Tibial nerve (tissue), 4 donors: ENCODE measurements around the gene SMC3. TPM values are rescaled to one million over a fixed set of nuclear protein-coding genes. Genes with fewer than 3 reads are reported as not detected.
"Not testable (repeated sequence)": the region's sequence is repeated elsewhere in the genome, so short reads cannot be mapped to it uniquely, and the experiment has no call there.

ENCODE experiments used
- DNase-seq, 2 donors: peaks; one replicate each; pipeline ENCODE4 v3.0.0-alpha.2; 2019; ENCODE audit warnings: low spot score in 2 of 2
- H3K27ac ChIP-seq, 4 donors: fragments of 200-600 bp; sonication (generic) in 3 of 4; one replicate each; pipeline ENCODE4 v1.5.1; 2017 to 2019; ENCODE audit warnings: mild to moderate bottlenecking in 1 of 4
- H3K27me3 ChIP-seq, 2 donors: fragments of 200-600 bp; sonication (generic) in 1 of 2; one replicate each; pipeline versions ENCODE4 v1.5.1 to v1.6.0; 2017 to 2019
- H3K36me3 ChIP-seq, 3 donors: fragments of 200-600 bp; sonication (generic); one replicate each; pipeline ENCODE4 v1.5.1; 2018 to 2019
- H3K4me1 ChIP-seq, 4 donors: fragments of 200-600 bp; sonication (generic) in 3 of 4; one replicate each; pipeline ENCODE4 v1.5.1; 2017 to 2019
- H3K4me3 ChIP-seq, 4 donors: fragments of 200-600 bp; sonication (generic) in 3 of 4; one replicate each; pipeline ENCODE4 v1.5.1; 2017 to 2019; ENCODE audit warnings: mild to moderate bottlenecking in 1 of 4, moderate library complexity in 1 of 4
- H3K9me3 ChIP-seq, 4 donors: fragments of 200-600 bp; sonication (generic) in 3 of 4; one replicate each; pipeline ENCODE4 v1.5.1; 2017 to 2019
- EP300 ChIP-seq, 2 donors: sonication (generic); formaldehyde crosslinking; IDR thresholded peaks; one replicate each; pipeline ENCODE4 v1.6.1; 2017; ENCODE audit warnings: antibody characterized with exemption in 2 of 2, mild to moderate bottlenecking in 1 of 2
- POLR2A ChIP-seq, 2 donors: fragments of 450-650 bp; IDR thresholded peaks; one replicate each; pipeline ENCODE4 v1.6.1; 2017; ENCODE audit warnings: antibody characterized with exemption in 2 of 2, mild to moderate bottlenecking in 2 of 2, moderate library complexity in 2 of 2
- WGBS, 2 donors: methylation state at CpG; one replicate each; pipeline ENCODE4 v1.1.5; 2018; 5-methylcytosine and 5-hydroxymethylcytosine counted together
- total RNA-seq, 4 donors: library from RNA; depleted of rRNA; stranded (reverse); fragments of >200 nt; gene quantifications; one replicate each; pipeline ENCODE4 v1.1.0, GENCODE V29; 2016
- TF ChIP-seq, protein P1 (sequence below), 5 experiments: fragments of 200-600 bp in 3 of 5; fragments of 450-650 bp in 2 of 5; sonication (generic) in 3 of 5; IDR thresholded peaks; one replicate each; pipeline ENCODE4 v1.5.1; 2016 to 2019; ENCODE audit warnings: antibody characterized with exemption in 5 of 5, mild to moderate bottlenecking in 3 of 5, moderate library complexity in 2 of 5

The SMC3 gene
- total RNA-seq, 4 donors from 2014 or later: 31.0 to 41.4 (median 33.4) TPM

DNA sequence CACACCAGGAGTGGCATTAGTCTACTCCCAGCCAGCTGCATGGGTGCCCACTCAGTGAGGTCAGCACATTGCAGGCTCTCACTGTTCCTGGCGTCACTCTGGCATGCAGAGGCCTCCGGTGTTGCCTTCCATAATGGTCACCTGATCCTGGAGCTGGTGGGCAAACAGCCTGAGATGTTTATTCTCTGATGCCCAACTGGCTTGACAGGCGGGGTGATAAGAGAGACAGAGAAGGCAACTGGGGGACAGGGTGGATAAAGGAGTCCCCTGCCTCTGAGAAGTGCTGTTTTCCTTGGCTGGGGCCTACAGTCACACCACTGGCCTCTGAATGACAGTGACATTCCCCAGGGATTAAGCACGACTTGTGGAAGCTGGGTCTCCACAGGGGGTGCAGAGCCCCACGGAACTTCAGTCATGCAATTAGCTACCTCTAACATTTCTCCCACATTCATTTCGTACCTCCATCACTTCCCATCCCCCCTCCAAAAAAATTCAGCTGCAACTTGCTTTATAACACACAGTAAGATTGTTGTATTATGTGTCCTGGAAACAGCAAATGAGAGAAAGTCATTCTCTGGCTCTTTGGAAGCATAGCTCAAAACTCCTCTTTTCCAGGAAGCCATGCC lies 69.5 kb downstream of the SMC3 start:
- Histone ChIP-seq H3K4me1 (peaks cover 0 to 7% (median 0%) of the 10 kb centered on the region in 4 donors), H3K4me3 (no peak overlapping the region), H3K27ac (no peak overlapping the region), H3K27me3 (peaks cover 0 to 4% of the 10 kb centered on the region in 2 donors), H3K36me3 (no peaks in the 10 kb centered on the region), H3K9me3 (no peaks in the 10 kb centered on the region)
- TF ChIP-seq POLR2A (IDR thresholded peaks at IDR 0.05) (no peak), EP300 (IDR thresholded peaks at IDR 0.05) (no peak)
- TF ChIP-seq, protein P1, sequence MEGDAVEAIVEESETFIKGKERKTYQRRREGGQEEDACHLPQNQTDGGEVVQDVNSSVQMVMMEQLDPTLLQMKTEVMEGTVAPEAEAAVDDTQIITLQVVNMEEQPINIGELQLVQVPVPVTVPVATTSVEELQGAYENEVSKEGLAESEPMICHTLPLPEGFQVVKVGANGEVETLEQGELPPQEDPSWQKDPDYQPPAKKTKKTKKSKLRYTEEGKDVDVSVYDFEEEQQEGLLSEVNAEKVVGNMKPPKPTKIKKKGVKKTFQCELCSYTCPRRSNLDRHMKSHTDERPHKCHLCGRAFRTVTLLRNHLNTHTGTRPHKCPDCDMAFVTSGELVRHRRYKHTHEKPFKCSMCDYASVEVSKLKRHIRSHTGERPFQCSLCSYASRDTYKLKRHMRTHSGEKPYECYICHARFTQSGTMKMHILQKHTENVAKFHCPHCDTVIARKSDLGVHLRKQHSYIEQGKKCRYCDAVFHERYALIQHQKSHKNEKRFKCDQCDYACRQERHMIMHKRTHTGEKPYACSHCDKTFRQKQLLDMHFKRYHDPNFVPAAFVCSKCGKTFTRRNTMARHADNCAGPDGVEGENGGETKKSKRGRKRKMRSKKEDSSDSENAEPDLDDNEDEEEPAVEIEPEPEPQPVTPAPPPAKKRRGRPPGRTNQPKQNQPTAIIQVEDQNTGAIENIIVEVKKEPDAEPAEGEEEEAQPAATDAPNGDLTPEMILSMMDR (IDR thresholded peaks at IDR 0.05): no peak
- WGBS, 2 donors: 44 to 46% methylated on average over 6 of the region's 6 CpGs
- DNase-seq: no peak

- no peak for DNase-seq
- H3K4me3 ChIP-seq: no peak overlapping the region
- H3K36me3 ChIP-seq: no peaks in the 10 kb centered on the region
- no peaks in the 10 kb centered on the region for H3K9me3 ChIP-seq
- H3K4me1 ChIP-seq: peaks cover 0 to 7% (median 0%) of the 10 kb centered on the region in 4 donors
- WGBS, 2 donors: 37 to 43% methylated on average over 10 of the region's 10 CpGs
- H3K27ac ChIP-seq: no peak overlapping the region
- TF ChIP-seq, protein P1 (IDR thresholded peaks at IDR 0.05): no peak
- no peak for TF ChIP-seq POLR2A (IDR thresholded peaks at IDR 0.05)
- no peak for TF ChIP-seq EP300 (IDR thresholded peaks at IDR 0.05)
- H3K27me3 ChIP-seq: peaks cover 0 to 10% of the 10 kb centered on the region in 2 donors
Observed at GRCh38 chr10:110637558-110638053, 70.1 kb downstream of the SMC3 start.

- Histone ChIP-seq H3K36me3 (no peaks in the 10 kb centered on the region), H3K4me3 (no peak overlapping the region), H3K4me1 (peaks cover 0 to 12% (median 5%) of the 10 kb centered on the region in 4 donors), H3K9me3 (no peaks in the 10 kb centered on the region), H3K27me3 (peaks cover 0 to 17% of the 10 kb centered on the region in 2 donors), H3K27ac (no peak overlapping the region)
- TF ChIP-seq EP300 (IDR thresholded peaks at IDR 0.05): no peak
- no peak for TF ChIP-seq POLR2A (IDR thresholded peaks at IDR 0.05)
- TF ChIP-seq, protein P1 (IDR thresholded peaks at IDR 0.05): no peak
- DNase-seq: no peak
- 83 to 88% methylated on average over 3 of the region's 3 CpGs for WGBS, 2 donors
Observed at GRCh38 chr10:110638319-110638718, 70.8 kb downstream of the SMC3 start.

GRCh38 chr10:110639046-110639445 lies 71.6 kb downstream of the SMC3 start:
- H3K27ac ChIP-seq, DNase-seq, H3K36me3 ChIP-seq, H3K9me3 ChIP-seq, H3K4me3 ChIP-seq: not testable (repeated sequence)
- Histone ChIP-seq H3K4me1 (peaks cover 0 to 19% (median 12%) of the 10 kb centered on the region in 4 donors), H3K27me3 (peaks cover 0 to 24% of the 10 kb centered on the region in 2 donors)
- 89 to 91% methylated on average over 6 of the region's 6 CpGs for WGBS, 2 donors

- DNase-seq, H3K4me3 ChIP-seq, H3K36me3 ChIP-seq, H3K27ac ChIP-seq, H3K9me3 ChIP-seq: not testable (repeated sequence)
- Histone ChIP-seq H3K4me1 (peaks cover 0 to 27% (median 18%) of the 10 kb centered on the region in 4 donors), H3K27me3 (peaks cover 0 to 32% of the 10 kb centered on the region in 2 donors)
- WGBS, 2 donors: 92 to 93% methylated on average over 6 of the region's 6 CpGs
Observed at GRCh38 chr10:110639858-110640257, 72.4 kb downstream of the SMC3 start.

- Histone ChIP-seq H3K27me3 (peaks cover 0 to 46% of the 10 kb centered on the region in 2 donors), H3K9me3 (no peaks in the 10 kb centered on the region), H3K36me3 (no peaks in the 10 kb centered on the region), H3K4me1 (peaks cover 0 to 30% (median 18%) of the 10 kb centered on the region in 4 donors), H3K27ac (no peak overlapping the region), H3K4me3 (no peak overlapping the region)
- no peak for DNase-seq
- WGBS, 2 donors: 45% methylated on average over 5 of the region's 5 CpGs
- no peak for TF ChIP-seq POLR2A (IDR thresholded peaks at IDR 0.05)
- TF ChIP-seq EP300 (IDR thresholded peaks at IDR 0.05): no peak
- TF ChIP-seq, protein P1 (IDR thresholded peaks at IDR 0.05): no peak
Observed at GRCh38 chr10:110641256-110641655, 73.8 kb downstream of the SMC3 start.
